Gastrocnemius medialis (tissue), 4 donors: ENCODE measurements around the gene TENM3. TPM values are rescaled to one million over a fixed set of nuclear protein-coding genes. Genes with fewer than 3 reads are reported as not detected.

Source experiments
- ATAC-seq, 2 donors: fragments of 150-250 bp; one replicate each; pipeline ENCODE4 v1.9.1; 2016
- DNase-seq, 2 donors: peaks; one replicate each; pipeline ENCODE4 v3.0.0-alpha.2; 2019
- H3K27ac ChIP-seq, 4 donors: fragments of 200-600 bp; sonication (generic); 1 replicate in 1 of 4; 2 replicates in 3 of 4; pipeline ENCODE4 v1.5.1; 2016 to 2018; ENCODE audit warnings: mild to moderate bottlenecking in 2 of 4, moderate library complexity in 1 of 4
- H3K27me3 ChIP-seq, 3 donors: fragments of 200-600 bp; sonication (generic) in 2 of 3; 1 replicate in 1 of 3; 2 replicates in 2 of 3; pipeline versions ENCODE4 v1.5.1 to v1.6.0; 2016 to 2019; ENCODE audit warnings: mild to moderate bottlenecking in 1 of 3, moderate library complexity in 1 of 3
- H3K36me3 ChIP-seq, 2 donors: fragments of 200-600 bp; sonication (generic) in 1 of 2; one replicate each; pipeline ENCODE4 v1.5.1; 2017 to 2018
- H3K4me1 ChIP-seq, 2 donors: fragments of 200-600 bp; sonication (generic) in 1 of 2; one replicate each; pipeline ENCODE4 v1.5.1; 2016 to 2017; ENCODE audit warnings: mild to moderate bottlenecking in 2 of 2
- H3K4me3 ChIP-seq, 4 donors: fragments of 200-600 bp; sonication (generic) in 3 of 4; 1 replicate in 1 of 4; 2 replicates in 3 of 4; pipeline ENCODE4 v1.5.1; 2016 to 2019; ENCODE audit warnings: mild to moderate bottlenecking in 2 of 4
- H3K9me3 ChIP-seq, 3 donors: fragments of 200-600 bp; sonication (generic) in 2 of 3; 1 replicate in 1 of 3; 2 replicates in 2 of 3; pipeline ENCODE4 v1.5.1; 2016 to 2019
- POLR2A ChIP-seq, 2 donors: fragments of 450-650 bp; IDR thresholded peaks; one replicate each; pipeline ENCODE4 v1.6.1; 2017; ENCODE audit warnings: antibody characterized with exemption in 2 of 2, mild to moderate bottlenecking in 2 of 2, moderate library complexity in 2 of 2
- in situ Hi-C, 4 donors: fragments of 200-750 bp; cut with MboI; loops; one replicate each; pipeline versions ENCODE4 v1.15.0 to v1.8.0; 2017; ENCODE audit warnings: low sequenced_read_pairs in 4 of 4
- intact Hi-C: fragments of 100-400 bp; cut with DNase I; formaldehyde crosslinking; loops from one replicate; pipeline ENCODE4 v1.15.1; 2023; ENCODE audit warnings: low total_unique reads
- total RNA-seq, 4 donors: library from RNA; depleted of rRNA; stranded (reverse); fragments of >200 nt; gene quantifications; one replicate each; pipeline versions ENCODE4 v1.1.0 to v1.2.3, GENCODE V29; 2016
- TF ChIP-seq, protein P1 (sequence below), 5 experiments: fragments of 450-650 bp in 3 of 5; fragments of 200-600 bp in 2 of 5; sonication (generic) in 2 of 5; IDR thresholded peaks in 4 of 5; conservative IDR thresholded peaks in 1 of 5; 1 replicate in 4 of 5; 2 replicates in 1 of 5; pipeline ENCODE4 v1.5.1; 2016 to 2019; ENCODE audit warnings: antibody characterized with exemption in 5 of 5, mild to moderate bottlenecking in 3 of 5, moderate library complexity in 3 of 5

Gene TENM3
- total RNA-seq, 4 donors from 2014 or later = 8.3 to 16.2 (median 12.3) TPM

- no peaks in the 10 kb centered on the region for H3K9me3 ChIP-seq
- DNase-seq (no peak), ATAC-seq (no peak)
- H3K4me3 ChIP-seq = no peak overlapping the region
- in situ Hi-C loops = no loop called here
- intact Hi-C loops = no loop called here
- H3K36me3 ChIP-seq = no peaks in the 10 kb centered on the region
- H3K4me1 ChIP-seq = no peaks in the 10 kb centered on the region
- H3K27ac ChIP-seq = no peak overlapping the region
- peaks cover 0 to 2% (median 0%) of the 10 kb centered on the region in 3 donors for H3K27me3 ChIP-seq
- no peak for TF ChIP-seq POLR2A (IDR thresholded peaks at IDR 0.05)
- TF ChIP-seq, protein P1, sequence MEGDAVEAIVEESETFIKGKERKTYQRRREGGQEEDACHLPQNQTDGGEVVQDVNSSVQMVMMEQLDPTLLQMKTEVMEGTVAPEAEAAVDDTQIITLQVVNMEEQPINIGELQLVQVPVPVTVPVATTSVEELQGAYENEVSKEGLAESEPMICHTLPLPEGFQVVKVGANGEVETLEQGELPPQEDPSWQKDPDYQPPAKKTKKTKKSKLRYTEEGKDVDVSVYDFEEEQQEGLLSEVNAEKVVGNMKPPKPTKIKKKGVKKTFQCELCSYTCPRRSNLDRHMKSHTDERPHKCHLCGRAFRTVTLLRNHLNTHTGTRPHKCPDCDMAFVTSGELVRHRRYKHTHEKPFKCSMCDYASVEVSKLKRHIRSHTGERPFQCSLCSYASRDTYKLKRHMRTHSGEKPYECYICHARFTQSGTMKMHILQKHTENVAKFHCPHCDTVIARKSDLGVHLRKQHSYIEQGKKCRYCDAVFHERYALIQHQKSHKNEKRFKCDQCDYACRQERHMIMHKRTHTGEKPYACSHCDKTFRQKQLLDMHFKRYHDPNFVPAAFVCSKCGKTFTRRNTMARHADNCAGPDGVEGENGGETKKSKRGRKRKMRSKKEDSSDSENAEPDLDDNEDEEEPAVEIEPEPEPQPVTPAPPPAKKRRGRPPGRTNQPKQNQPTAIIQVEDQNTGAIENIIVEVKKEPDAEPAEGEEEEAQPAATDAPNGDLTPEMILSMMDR (IDR thresholded peaks at IDR 0.05 in 4 of 5, conservative IDR thresholded peaks at IDR 0.05 in 1 of 5) = no peak
These were observed 596.1 kb downstream of the TENM3 start for GRCh38 chr4:182839256-182839655.

GRCh38 chr4:182840108-182840507, 596.9 kb downstream of the TENM3 start:
- Histone ChIP-seq H3K27me3 (peaks cover 0 to 2% (median 0%) of the 10 kb centered on the region in 3 donors), H3K9me3 (no peaks in the 10 kb centered on the region), H3K4me1 (no peaks in the 10 kb centered on the region), H3K27ac (no peak overlapping the region), H3K4me3 (no peak overlapping the region), H3K36me3 (no peaks in the 10 kb centered on the region)
- TF ChIP-seq POLR2A (IDR thresholded peaks at IDR 0.05) = no peak
- TF ChIP-seq, protein P1 (IDR thresholded peaks at IDR 0.05 in 4 of 5, conservative IDR thresholded peaks at IDR 0.05 in 1 of 5) = no peak
- DNase-seq (no peak), ATAC-seq (no peak)
- in situ Hi-C loops = no loop called here
- intact Hi-C loops = no loop called here

GRCh38 chr4:182842104-182842600, 599.0 kb downstream of the TENM3 start:
- ATAC-seq = no peak
- DNase-seq = no peak
- intact Hi-C loops = no loop called here

GRCh38 chr4:182842759-182843390, 599.7 kb downstream of the TENM3 start:
- in situ Hi-C loops (no loop called here), intact Hi-C loops (no loop called here)
- Histone ChIP-seq H3K9me3 (no peaks in the 10 kb centered on the region), H3K27ac (no peak overlapping the region), H3K4me1 (no peaks in the 10 kb centered on the region), H3K27me3 (no peaks in the 10 kb centered on the region), H3K4me3 (no peak overlapping the region), H3K36me3 (no peaks in the 10 kb centered on the region)
- no peak for TF ChIP-seq POLR2A (IDR thresholded peaks at IDR 0.05)
- TF ChIP-seq, protein P1 (IDR thresholded peaks at IDR 0.05 in 4 of 5, conservative IDR thresholded peaks at IDR 0.05 in 1 of 5) = no peak
- ATAC-seq (no peak), DNase-seq (no peak)

More at GRCh38 chr4:182842104-182842600, 599.0 kb downstream of the TENM3 start:
- in situ Hi-C loops = no loop called here
- H3K4me1 ChIP-seq = no peaks in the 10 kb centered on the region
- no peaks in the 10 kb centered on the region for H3K9me3 ChIP-seq
- H3K27me3 ChIP-seq = no peaks in the 10 kb centered on the region
- H3K27ac ChIP-seq = no peak overlapping the region
- no peak overlapping the region for H3K4me3 ChIP-seq
- no peak for TF ChIP-seq POLR2A (IDR thresholded peaks at IDR 0.05)
- TF ChIP-seq, protein P1 (IDR thresholded peaks at IDR 0.05 in 4 of 5, conservative IDR thresholded peaks at IDR 0.05 in 1 of 5) = no peak
- no peaks in the 10 kb centered on the region for H3K36me3 ChIP-seq
